ENCODE data around the gene ZNF438.

ZNF438 gene

DNA sequence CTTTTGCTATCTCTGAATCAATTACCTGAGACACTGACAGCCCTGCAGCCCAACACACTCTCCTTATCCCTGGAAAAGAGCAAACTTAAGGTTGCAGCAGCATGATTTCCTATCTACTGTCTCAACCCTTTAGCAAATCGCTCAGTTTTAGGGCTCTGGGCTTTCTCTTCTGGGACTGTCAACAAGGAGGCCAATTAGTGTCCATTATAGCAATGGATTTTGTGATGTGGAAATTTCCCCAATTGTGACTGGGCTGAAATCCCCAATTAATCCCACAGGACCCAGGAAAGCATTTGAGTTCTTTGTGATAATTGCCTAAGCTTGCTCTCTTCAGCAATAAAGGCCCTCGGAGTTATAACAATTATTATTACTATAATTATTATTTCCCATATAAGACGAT, 197.0 kb downstream of the ZNF438 start:
- ATAC-seq, result no peak
- TF ChIP-seq ISL1 (CRISPR knock-in tag; IDR thresholded peaks at IDR 0.05) (peak; percentile 58), ARNTL (CRISPR knock-in tag; IDR thresholded peaks at IDR 0.05; ENCODE audit: borderline replicate concordance, low read depth) (no peak)

DNA sequence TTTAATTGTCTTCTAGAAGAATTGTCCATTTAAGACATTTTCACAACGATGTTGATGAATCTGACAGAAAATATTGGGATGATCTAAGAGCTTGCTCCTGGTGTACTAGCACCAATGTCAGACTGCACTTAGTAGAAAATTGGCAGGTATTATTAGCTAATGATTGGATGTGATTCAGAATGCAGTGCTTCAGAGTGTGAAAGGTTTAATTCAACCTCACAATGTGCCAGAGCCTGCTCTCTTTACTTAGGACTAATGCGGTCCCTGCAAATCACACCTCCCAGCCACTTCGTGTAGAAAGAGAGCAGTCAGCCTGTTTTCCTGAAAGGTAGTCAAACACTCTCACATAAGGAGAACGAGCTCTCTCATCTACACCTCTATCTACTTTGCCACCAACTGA, 197.5 kb downstream of the ZNF438 start:
- no peak for ATAC-seq
- no peak for TF ChIP-seq CSDC2 (CRISPR knock-in tag; IDR thresholded peaks at IDR 0.05)
- TF ChIP-seq ESRRG (CRISPR knock-in tag; IDR thresholded peaks at IDR 0.05), result no peak
- no peak for TF ChIP-seq GLIS3 (CRISPR knock-in tag; IDR thresholded peaks at IDR 0.05)
- TF ChIP-seq, protein P1, sequence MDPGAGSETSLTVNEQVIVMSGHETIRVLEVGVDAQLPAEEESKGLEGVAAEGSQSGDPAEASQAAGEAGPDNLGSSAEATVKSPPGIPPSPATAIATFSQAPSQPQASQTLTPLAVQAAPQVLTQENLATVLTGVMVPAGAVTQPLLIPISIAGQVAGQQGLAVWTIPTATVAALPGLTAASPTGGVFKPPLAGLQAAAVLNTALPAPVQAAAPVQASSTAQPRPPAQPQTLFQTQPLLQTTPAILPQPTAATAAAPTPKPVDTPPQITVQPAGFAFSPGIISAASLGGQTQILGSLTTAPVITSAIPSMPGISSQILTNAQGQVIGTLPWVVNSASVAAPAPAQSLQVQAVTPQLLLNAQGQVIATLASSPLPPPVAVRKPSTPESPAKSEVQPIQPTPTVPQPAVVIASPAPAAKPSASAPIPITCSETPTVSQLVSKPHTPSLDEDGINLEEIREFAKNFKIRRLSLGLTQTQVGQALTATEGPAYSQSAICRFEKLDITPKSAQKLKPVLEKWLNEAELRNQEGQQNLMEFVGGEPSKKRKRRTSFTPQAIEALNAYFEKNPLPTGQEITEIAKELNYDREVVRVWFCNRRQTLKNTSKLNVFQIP (CRISPR knock-in tag; IDR thresholded peaks at IDR 0.05; ENCODE audit: borderline replicate concordance, low read depth), result no peak
- no peak for TF ChIP-seq ZC3H10 (CRISPR knock-in tag; IDR thresholded peaks at IDR 0.05)
- TF ChIP-seq, protein P2, sequence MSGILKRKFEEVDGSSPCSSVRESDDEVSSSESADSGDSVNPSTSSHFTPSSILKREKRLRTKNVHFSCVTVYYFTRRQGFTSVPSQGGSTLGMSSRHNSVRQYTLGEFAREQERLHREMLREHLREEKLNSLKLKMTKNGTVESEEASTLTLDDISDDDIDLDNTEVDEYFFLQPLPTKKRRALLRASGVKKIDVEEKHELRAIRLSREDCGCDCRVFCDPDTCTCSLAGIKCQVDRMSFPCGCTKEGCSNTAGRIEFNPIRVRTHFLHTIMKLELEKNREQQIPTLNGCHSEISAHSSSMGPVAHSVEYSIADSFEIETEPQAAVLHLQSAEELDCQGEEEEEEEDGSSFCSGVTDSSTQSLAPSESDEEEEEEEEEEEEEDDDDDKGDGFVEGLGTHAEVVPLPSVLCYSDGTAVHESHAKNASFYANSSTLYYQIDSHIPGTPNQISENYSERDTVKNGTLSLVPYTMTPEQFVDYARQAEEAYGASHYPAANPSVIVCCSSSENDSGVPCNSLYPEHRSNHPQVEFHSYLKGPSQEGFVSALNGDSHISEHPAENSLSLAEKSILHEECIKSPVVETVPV (CRISPR knock-in tag; IDR thresholded peaks at IDR 0.05), result no peak
- TF ChIP-seq ZNF70 (CRISPR knock-in tag; IDR thresholded peaks at IDR 0.05), result no peak
- TF ChIP-seq ARNTL (CRISPR knock-in tag; IDR thresholded peaks at IDR 0.05; ENCODE audit: borderline replicate concordance, low read depth), result no peak
- TF ChIP-seq ZNF8 (CRISPR knock-in tag; IDR thresholded peaks at IDR 0.05), result no peak
- no peak for TF ChIP-seq ISL1 (CRISPR knock-in tag; IDR thresholded peaks at IDR 0.05)
- no peak for TF ChIP-seq OSR1 (CRISPR knock-in tag; IDR thresholded peaks at IDR 0.05)
- TF ChIP-seq SNAI2 (CRISPR knock-in tag; IDR thresholded peaks at IDR 0.05), result no peak

DNA sequence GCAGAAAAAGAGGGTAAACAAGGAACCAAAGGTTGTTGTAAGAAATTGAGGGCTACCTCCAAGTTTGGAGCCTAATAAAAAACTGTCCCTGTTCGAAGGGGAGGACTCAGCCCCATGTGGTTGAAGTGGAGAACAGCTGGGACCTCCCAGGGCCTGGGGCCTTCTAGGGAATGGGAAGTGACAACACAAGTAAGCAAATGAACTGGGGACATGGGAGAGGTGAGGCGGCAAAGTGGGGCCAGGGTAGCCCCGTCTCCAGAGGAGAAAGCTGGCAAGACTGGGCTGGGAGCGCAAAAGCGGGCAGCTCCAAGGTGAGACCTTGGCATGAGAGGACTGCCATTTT, 198.1 kb downstream of the ZNF438 start:
- no peak for ATAC-seq
- TF ChIP-seq ISL1 (CRISPR knock-in tag; IDR thresholded peaks at IDR 0.05), result no peak
- no peak for TF ChIP-seq ZFP3 (CRISPR knock-in tag; IDR thresholded peaks at IDR 0.05)
- TF ChIP-seq TOX (CRISPR knock-in tag; IDR thresholded peaks at IDR 0.05; ENCODE audit: borderline replicate concordance), result no peak
- TF ChIP-seq RARB (CRISPR knock-in tag; IDR thresholded peaks at IDR 0.05), result no peak
- no peak for TF ChIP-seq PPARA (CRISPR knock-in tag; IDR thresholded peaks at IDR 0.05; ENCODE audit: borderline replicate concordance)
- no peak for TF ChIP-seq ZNF70 (CRISPR knock-in tag; IDR thresholded peaks at IDR 0.05)
- TF ChIP-seq, protein P2 (CRISPR knock-in tag; IDR thresholded peaks at IDR 0.05), result no peak
- TF ChIP-seq, protein P3, sequence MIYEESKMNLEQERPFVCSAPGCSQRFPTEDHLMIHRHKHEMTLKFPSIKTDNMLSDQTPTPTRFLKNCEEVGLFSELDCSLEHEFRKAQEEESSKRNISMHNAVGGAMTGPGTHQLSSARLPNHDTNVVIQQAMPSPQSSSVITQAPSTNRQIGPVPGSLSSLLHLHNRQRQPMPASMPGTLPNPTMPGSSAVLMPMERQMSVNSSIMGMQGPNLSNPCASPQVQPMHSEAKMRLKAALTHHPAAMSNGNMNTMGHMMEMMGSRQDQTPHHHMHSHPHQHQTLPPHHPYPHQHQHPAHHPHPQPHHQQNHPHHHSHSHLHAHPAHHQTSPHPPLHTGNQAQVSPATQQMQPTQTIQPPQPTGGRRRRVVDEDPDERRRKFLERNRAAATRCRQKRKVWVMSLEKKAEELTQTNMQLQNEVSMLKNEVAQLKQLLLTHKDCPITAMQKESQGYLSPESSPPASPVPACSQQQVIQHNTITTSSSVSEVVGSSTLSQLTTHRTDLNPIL (CRISPR knock-in tag; IDR thresholded peaks at IDR 0.05; ENCODE audit: low read depth), result no peak
- no peak for TF ChIP-seq SNAI2 (CRISPR knock-in tag; IDR thresholded peaks at IDR 0.05)
- no peak for TF ChIP-seq GLIS3 (CRISPR knock-in tag; IDR thresholded peaks at IDR 0.05)
- TF ChIP-seq ZC3H10 (CRISPR knock-in tag; IDR thresholded peaks at IDR 0.05), result no peak
- TF ChIP-seq, protein P4, sequence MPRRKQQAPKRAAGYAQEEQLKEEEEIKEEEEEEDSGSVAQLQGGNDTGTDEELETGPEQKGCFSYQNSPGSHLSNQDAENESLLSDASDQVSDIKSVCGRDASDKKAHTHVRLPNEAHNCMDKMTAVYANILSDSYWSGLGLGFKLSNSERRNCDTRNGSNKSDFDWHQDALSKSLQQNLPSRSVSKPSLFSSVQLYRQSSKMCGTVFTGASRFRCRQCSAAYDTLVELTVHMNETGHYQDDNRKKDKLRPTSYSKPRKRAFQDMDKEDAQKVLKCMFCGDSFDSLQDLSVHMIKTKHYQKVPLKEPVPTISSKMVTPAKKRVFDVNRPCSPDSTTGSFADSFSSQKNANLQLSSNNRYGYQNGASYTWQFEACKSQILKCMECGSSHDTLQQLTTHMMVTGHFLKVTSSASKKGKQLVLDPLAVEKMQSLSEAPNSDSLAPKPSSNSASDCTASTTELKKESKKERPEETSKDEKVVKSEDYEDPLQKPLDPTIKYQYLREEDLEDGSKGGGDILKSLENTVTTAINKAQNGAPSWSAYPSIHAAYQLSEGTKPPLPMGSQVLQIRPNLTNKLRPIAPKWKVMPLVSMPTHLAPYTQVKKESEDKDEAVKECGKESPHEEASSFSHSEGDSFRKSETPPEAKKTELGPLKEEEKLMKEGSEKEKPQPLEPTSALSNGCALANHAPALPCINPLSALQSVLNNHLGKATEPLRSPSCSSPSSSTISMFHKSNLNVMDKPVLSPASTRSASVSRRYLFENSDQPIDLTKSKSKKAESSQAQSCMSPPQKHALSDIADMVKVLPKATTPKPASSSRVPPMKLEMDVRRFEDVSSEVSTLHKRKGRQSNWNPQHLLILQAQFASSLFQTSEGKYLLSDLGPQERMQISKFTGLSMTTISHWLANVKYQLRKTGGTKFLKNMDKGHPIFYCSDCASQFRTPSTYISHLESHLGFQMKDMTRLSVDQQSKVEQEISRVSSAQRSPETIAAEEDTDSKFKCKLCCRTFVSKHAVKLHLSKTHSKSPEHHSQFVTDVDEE (CRISPR knock-in tag; IDR thresholded peaks at IDR 0.05), result no peak
- TF ChIP-seq BACH2 (CRISPR knock-in tag; IDR thresholded peaks at IDR 0.05; ENCODE audit: borderline replicate concordance), result no peak
- TF ChIP-seq ESRRG (CRISPR knock-in tag; IDR thresholded peaks at IDR 0.05), result no peak
- TF ChIP-seq CSDC2 (CRISPR knock-in tag; IDR thresholded peaks at IDR 0.05), result no peak
- TF ChIP-seq, protein P5, sequence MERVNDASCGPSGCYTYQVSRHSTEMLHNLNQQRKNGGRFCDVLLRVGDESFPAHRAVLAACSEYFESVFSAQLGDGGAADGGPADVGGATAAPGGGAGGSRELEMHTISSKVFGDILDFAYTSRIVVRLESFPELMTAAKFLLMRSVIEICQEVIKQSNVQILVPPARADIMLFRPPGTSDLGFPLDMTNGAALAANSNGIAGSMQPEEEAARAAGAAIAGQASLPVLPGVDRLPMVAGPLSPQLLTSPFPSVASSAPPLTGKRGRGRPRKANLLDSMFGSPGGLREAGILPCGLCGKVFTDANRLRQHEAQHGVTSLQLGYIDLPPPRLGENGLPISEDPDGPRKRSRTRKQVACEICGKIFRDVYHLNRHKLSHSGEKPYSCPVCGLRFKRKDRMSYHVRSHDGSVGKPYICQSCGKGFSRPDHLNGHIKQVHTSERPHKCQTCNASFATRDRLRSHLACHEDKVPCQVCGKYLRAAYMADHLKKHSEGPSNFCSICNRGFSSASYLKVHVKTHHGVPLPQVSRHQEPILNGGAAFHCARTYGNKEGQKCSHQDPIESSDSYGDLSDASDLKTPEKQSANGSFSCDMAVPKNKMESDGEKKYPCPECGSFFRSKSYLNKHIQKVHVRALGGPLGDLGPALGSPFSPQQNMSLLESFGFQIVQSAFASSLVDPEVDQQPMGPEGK (CRISPR knock-in tag; IDR thresholded peaks at IDR 0.05; ENCODE audit: borderline replicate concordance), result no peak
- TF ChIP-seq ARNTL (CRISPR knock-in tag; IDR thresholded peaks at IDR 0.05; ENCODE audit: borderline replicate concordance, low read depth), result no peak
- no peak for TF ChIP-seq TCF4 (CRISPR knock-in tag; IDR thresholded peaks at IDR 0.05; ENCODE audit: borderline replicate concordance)
- no peak for TF ChIP-seq ZFP30 (CRISPR knock-in tag; IDR thresholded peaks at IDR 0.05)

Data from SK-N-SH treated with all-trans-retinoic acid at 6 μM for 48 hours (cell line).